ENCODE results near the gene TIMMDC1. TPM values are rescaled to one million over a fixed set of nuclear protein-coding genes. Genes with fewer than 3 reads are reported as not detected.

Gene TIMMDC1
- total RNA-seq, 1 donor from 2014 or later: 73.0 TPM

- H3K9me3 Mint-ChIP-seq: no peaks in the 10 kb centered on the region
- H3K27me3 Mint-ChIP-seq: no peaks in the 10 kb centered on the region
- H3K27ac Mint-ChIP-seq: no peak overlapping the region
- TF ChIP-seq CTCF (IDR thresholded peaks at IDR 0.05): no peak
- H3K36me3 Mint-ChIP-seq (ENCODE audit: low read depth): peaks cover 84% of the 10 kb centered on the region
- H3K4me3 Mint-ChIP-seq: no peak overlapping the region
- CTCF ChIA-PET: no interaction called here
- H3K4me1 Mint-ChIP-seq: no peaks in the 10 kb centered on the region
- POLR2A ChIA-PET: interaction anchor here (0.6 kb wide), 1 partner anchor 196 kb away, joined by 3 read pairs; no protein-coding TSS in a partner anchor
- intact Hi-C loops (cut with micrococcal nuclease): no loop called here
- DNase-seq (no peak), ATAC-seq (ENCODE audit: low read depth) (no peak)
These were observed 17.3 kb upstream of the TIMMDC1 start for GRCh38 chr3:119481079-119481478.

- TF ChIP-seq CTCF (IDR thresholded peaks at IDR 0.05): no peak
- CTCF ChIA-PET: no interaction called here
- DNase-seq: no peak
- POLR2A ChIA-PET: no interaction called here
- no peak overlapping the region for H3K27ac Mint-ChIP-seq
- no peaks in the 10 kb centered on the region for H3K27me3 Mint-ChIP-seq
- no peaks in the 10 kb centered on the region for H3K4me1 Mint-ChIP-seq
- intact Hi-C loops (cut with micrococcal nuclease): no loop called here
- ATAC-seq (ENCODE audit: low read depth): no peak
- peaks cover 78% of the 10 kb centered on the region for H3K36me3 Mint-ChIP-seq (ENCODE audit: low read depth)
- no peak overlapping the region for H3K4me3 Mint-ChIP-seq
- H3K9me3 Mint-ChIP-seq: no peaks in the 10 kb centered on the region
These were observed 15.2 kb upstream of the TIMMDC1 start for GRCh38 chr3:119483101-119483500.

GRCh38 chr3:119485563-119485962 lies 12.8 kb upstream of the TIMMDC1 start:
- DNase-seq (no peak), ATAC-seq (ENCODE audit: low read depth) (no peak)
- ChIA-PET CTCF (no interaction called here), POLR2A (interaction anchor here (1.2 kb wide), 1 partner anchor 13 kb away, joined by 3 read pairs; the partner anchor contains the start of gene TIMMDC1)
- Mint-ChIP-seq H3K9me3 (no peaks in the 10 kb centered on the region), H3K36me3 (ENCODE audit: low read depth) (peaks cover 78% of the 10 kb centered on the region), H3K27ac (no peak overlapping the region), H3K27me3 (no peaks in the 10 kb centered on the region), H3K4me1 (no peaks in the 10 kb centered on the region), H3K4me3 (no peak overlapping the region)
- intact Hi-C loops (cut with micrococcal nuclease): no loop called here
- no peak for TF ChIP-seq CTCF (IDR thresholded peaks at IDR 0.05)

- H3K27me3 Mint-ChIP-seq: no peaks in the 10 kb centered on the region
- H3K9me3 Mint-ChIP-seq: no peaks in the 10 kb centered on the region
- peaks cover 60% of the 10 kb centered on the region for H3K36me3 Mint-ChIP-seq (ENCODE audit: low read depth)
- DNase-seq (no peak), ATAC-seq (ENCODE audit: low read depth) (no peak)
- H3K4me1 Mint-ChIP-seq: no peaks in the 10 kb centered on the region
- ChIA-PET CTCF (no interaction called here), POLR2A (no interaction called here)
- no peak for TF ChIP-seq CTCF (IDR thresholded peaks at IDR 0.05)
- no peak overlapping the region for H3K27ac Mint-ChIP-seq
- intact Hi-C loops (cut with micrococcal nuclease): loop anchor here (10.0 kb wide), 1 partner anchor 605 kb away; the partner anchor contains the start of gene GSK3B
- H3K4me3 Mint-ChIP-seq: no peak overlapping the region
These were observed 8.2 kb upstream of the TIMMDC1 start for GRCh38 chr3:119490153-119490552.

- H3K4me1 Mint-ChIP-seq: no peaks in the 10 kb centered on the region
- no peak overlapping the region for H3K27ac Mint-ChIP-seq
- H3K36me3 Mint-ChIP-seq (ENCODE audit: low read depth): peaks cover 40% of the 10 kb centered on the region
- intact Hi-C loops (cut with micrococcal nuclease): loop anchor here (10.0 kb wide), 1 partner anchor 603 kb away; the partner anchor contains the start of gene GSK3B
- no peaks in the 10 kb centered on the region for H3K27me3 Mint-ChIP-seq
- no peaks in the 10 kb centered on the region for H3K9me3 Mint-ChIP-seq
- POLR2A ChIA-PET: no interaction called here
- no peak for TF ChIP-seq CTCF (IDR thresholded peaks at IDR 0.05)
- H3K4me3 Mint-ChIP-seq: no peak overlapping the region
- DNase-seq (no peak), ATAC-seq (ENCODE audit: low read depth) (no peak)
- CTCF ChIA-PET: no interaction called here
These were observed 6.2 kb upstream of the TIMMDC1 start for GRCh38 chr3:119492128-119492527.
